ENCODE results near the gene SFXN5.
A peak's percentile ranks its signal among the peaks of the same experiment; 100 is the strongest.

The SFXN5 gene

GRCh38 chr2:72945450-72946019 is 126.0 kb downstream of the SFXN5 start:
- H4K20me1 ChIP-seq, result peaks cover 6% of the 10 kb centered on the region; the same call in 1 of the 2 replicates
- no peaks in the 10 kb centered on the region for H3K9me3 ChIP-seq
- no peak overlapping the region for H3K27ac ChIP-seq
- no peak overlapping the region for H3K4me3 ChIP-seq
- no peak for TF ChIP-seq Cebpa-rat (IDR thresholded peaks at IDR 0.05)
- no peaks in the 10 kb centered on the region for H3K27me3 ChIP-seq
- H3K4me2 ChIP-seq, result no peak overlapping the region
- no peak overlapping the region for H3K9ac ChIP-seq
- no peaks in the 10 kb centered on the region for H3K36me3 ChIP-seq
- H3K4me1 ChIP-seq, result peaks cover 54% of the 10 kb centered on the region

GRCh38 chr2:72944804-72945449 is 126.6 kb downstream of the SFXN5 start:
- Histone ChIP-seq H3K36me3 (no peaks in the 10 kb centered on the region), H3K27me3 (no peaks in the 10 kb centered on the region), H3K4me1 (peaks cover 60% of the 10 kb centered on the region), H3K4me2 (peak overlapping the region; percentile 40), H3K9me3 (no peaks in the 10 kb centered on the region), H3K27ac (0 out of 2 replicates have a peak overlapping the region, but pooled peaks have one; percentile 4), H4K20me1 (peaks cover 6% of the 10 kb centered on the region; the same call in 1 of the 2 replicates), H3K4me3 (no peak overlapping the region), H3K9ac (no peak overlapping the region)
- TF ChIP-seq Cebpa-rat (IDR thresholded peaks at IDR 0.05), result no peak

DNA sequence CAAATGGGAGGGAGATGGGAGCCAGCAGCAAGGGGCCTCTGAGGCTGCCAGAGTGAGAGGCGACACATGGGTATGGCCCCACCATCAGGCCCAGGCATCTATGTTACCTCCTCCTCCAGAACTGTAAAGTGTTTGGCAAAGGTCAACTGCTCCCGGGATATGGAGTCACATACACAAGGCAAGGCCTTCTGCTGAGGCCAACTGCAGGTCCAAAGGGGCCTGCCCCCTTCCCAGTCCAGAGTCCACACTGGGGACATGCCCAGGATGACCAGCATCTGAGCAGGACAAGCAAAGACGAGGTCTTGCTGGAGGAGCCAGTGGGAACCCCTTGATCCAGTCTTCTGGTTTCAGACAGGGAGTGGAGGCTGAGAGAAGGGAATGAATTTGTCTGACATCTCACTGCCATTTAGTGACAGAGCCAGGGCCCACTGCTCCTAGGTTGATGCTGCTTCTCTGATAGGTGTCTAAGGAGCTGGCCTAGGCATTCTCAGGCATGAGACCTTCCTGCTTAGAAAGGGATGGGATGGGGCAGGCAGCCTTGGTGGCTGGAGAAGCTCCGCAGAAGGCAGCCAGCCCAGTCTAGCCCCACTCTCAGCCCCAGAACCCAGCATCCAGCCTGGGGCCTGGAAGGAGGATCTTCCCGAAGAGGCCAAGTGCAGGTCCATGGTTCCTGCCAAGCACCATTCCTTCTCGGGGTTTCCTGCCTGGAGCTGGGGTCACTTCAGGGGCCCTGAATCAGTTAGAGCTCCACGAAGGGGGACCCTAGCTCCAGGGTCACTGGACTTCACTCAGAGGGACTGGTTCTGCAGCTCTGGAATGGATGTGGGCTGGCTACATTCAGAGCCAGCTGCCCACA is 127.7 kb downstream of the SFXN5 start:
- Histone ChIP-seq H3K27ac (0 out of 2 replicates have a peak overlapping the region, but pooled peaks have one; percentile 18), H3K4me2 (peak overlapping the region; percentile 91), H3K9ac (no peak overlapping the region), H4K20me1 (peaks cover 6% of the 10 kb centered on the region; the same call in 1 of the 2 replicates), H3K27me3 (no peaks in the 10 kb centered on the region), H3K4me3 (no peak overlapping the region), H3K36me3 (no peaks in the 10 kb centered on the region), H3K4me1 (peaks cover 67% of the 10 kb centered on the region), H3K9me3 (no peaks in the 10 kb centered on the region)
- no peak for TF ChIP-seq Cebpa-rat (IDR thresholded peaks at IDR 0.05)

- no peak overlapping the region for H3K4me3 ChIP-seq
- H3K27ac ChIP-seq, result 0 out of 2 replicates have a peak overlapping the region, but pooled peaks have one; percentile 26
- no peak for TF ChIP-seq Cebpa-rat (IDR thresholded peaks at IDR 0.05)
- peaks cover 6% of the 10 kb centered on the region; the same call in 1 of the 2 replicates for H4K20me1 ChIP-seq
- H3K9me3 ChIP-seq, result no peaks in the 10 kb centered on the region
- no peaks in the 10 kb centered on the region for H3K27me3 ChIP-seq
- no peak overlapping the region for H3K9ac ChIP-seq
- H3K4me2 ChIP-seq, result peak overlapping the region; percentile 91
- H3K36me3 ChIP-seq, result no peaks in the 10 kb centered on the region
- peaks cover 72% of the 10 kb centered on the region for H3K4me1 ChIP-seq
These were observed 128.6 kb downstream of the SFXN5 start for GRCh38 chr2:72942881-72943418.

DNA sequence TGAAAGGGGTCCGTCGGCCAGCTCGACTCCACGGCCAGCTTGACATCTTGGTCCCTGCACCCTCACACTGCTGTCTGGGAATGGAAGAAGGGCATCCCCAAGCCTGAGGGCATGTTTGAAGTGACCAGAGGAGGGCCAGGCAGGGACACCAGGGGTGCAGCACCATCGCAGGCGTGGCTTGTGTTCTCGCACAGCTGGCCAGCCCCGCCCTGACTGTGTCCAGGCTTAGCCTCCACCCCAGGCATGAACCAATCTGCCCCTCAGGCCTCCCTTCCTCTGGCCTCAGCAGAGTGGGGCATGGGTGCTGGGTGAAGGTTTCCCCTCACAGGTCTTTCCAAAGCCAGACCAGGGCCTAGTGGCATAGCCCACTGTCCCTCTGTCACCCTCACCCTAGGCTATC is 129.2 kb downstream of the SFXN5 start:
- peak overlapping the region; percentile 61; the same call in 1 of the 2 replicates for H3K27ac ChIP-seq
- H3K4me3 ChIP-seq, result no peak overlapping the region
- peaks cover 78% of the 10 kb centered on the region for H3K4me1 ChIP-seq
- H3K27me3 ChIP-seq, result no peaks in the 10 kb centered on the region
- TF ChIP-seq Cebpa-rat (IDR thresholded peaks at IDR 0.05), result no peak
- H3K4me2 ChIP-seq, result peak overlapping the region; percentile 91
- no peaks in the 10 kb centered on the region for H3K9me3 ChIP-seq
- H3K36me3 ChIP-seq, result no peaks in the 10 kb centered on the region
- H4K20me1 ChIP-seq, result peaks cover 6% of the 10 kb centered on the region; the same call in 1 of the 2 replicates
- 0 out of 2 replicates have a peak overlapping the region, but pooled peaks have one; percentile 27 for H3K9ac ChIP-seq

- peak overlapping the region; percentile 51 for H3K4me3 ChIP-seq
- H3K9me3 ChIP-seq, result no peaks in the 10 kb centered on the region
- peak overlapping the region; percentile 27; the same call in 1 of the 2 replicates for H3K9ac ChIP-seq
- peaks cover 6% of the 10 kb centered on the region; the same call in 1 of the 2 replicates for H4K20me1 ChIP-seq
- H3K4me2 ChIP-seq, result peak overlapping the region; percentile 91
- no peaks in the 10 kb centered on the region for H3K27me3 ChIP-seq
- TF ChIP-seq Cebpa-rat (IDR thresholded peaks at IDR 0.05), result no peak
- H3K4me1 ChIP-seq, result peaks cover 93% of the 10 kb centered on the region
- peak overlapping the region; percentile 61 for H3K27ac ChIP-seq
- no peaks in the 10 kb centered on the region for H3K36me3 ChIP-seq
These were observed 130.7 kb downstream of the SFXN5 start for GRCh38 chr2:72940786-72941185.

- Histone ChIP-seq H3K4me1 (peaks cover 98% of the 10 kb centered on the region), H3K9me3 (no peaks in the 10 kb centered on the region), H3K9ac (peak overlapping the region; percentile 27; the same call in 1 of the 2 replicates), H3K27ac (peak overlapping the region; percentile 61), H3K4me2 (peak overlapping the region; percentile 91), H3K27me3 (no peaks in the 10 kb centered on the region), H3K36me3 (no peaks in the 10 kb centered on the region), H3K4me3 (peak overlapping the region; percentile 51), H4K20me1 (peaks cover 6% of the 10 kb centered on the region; the same call in 1 of the 2 replicates)
- TF ChIP-seq Cebpa-rat (IDR thresholded peaks at IDR 0.05), result no peak
These were observed 131.2 kb downstream of the SFXN5 start for GRCh38 chr2:72940361-72940760.

GRCh38 chr2:72938455-72938854 is 133.1 kb downstream of the SFXN5 start:
- Histone ChIP-seq H4K20me1 (peaks cover 6% of the 10 kb centered on the region; the same call in 1 of the 2 replicates), H3K9me3 (no peaks in the 10 kb centered on the region), H3K4me1 (peaks cover 96% of the 10 kb centered on the region), H3K27me3 (no peaks in the 10 kb centered on the region), H3K4me2 (peak overlapping the region; percentile 91), H3K27ac (no peak overlapping the region), H3K4me3 (no peak overlapping the region), H3K36me3 (no peaks in the 10 kb centered on the region), H3K9ac (no peak overlapping the region)
- TF ChIP-seq Cebpa-rat (IDR thresholded peaks at IDR 0.05), result no peak

DNA sequence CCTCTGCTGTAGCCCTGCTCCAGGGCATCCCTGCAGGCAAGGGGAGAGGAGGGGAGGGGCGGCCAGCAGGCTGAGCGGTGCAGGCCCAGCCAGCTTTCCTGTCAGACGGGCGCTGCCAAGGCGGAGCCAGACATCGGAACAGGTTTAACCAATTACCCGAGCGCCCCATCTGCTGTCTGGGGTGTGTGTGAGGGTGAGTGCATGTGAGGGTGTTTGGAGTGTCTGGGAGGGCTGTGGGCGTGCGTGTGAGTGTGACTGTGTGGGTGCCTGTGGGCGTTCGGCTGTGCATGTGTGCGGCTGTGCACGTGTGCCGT is 134.2 kb downstream of the SFXN5 start:
- H3K4me2 ChIP-seq, result peak overlapping the region; percentile 91
- peaks cover 6% of the 10 kb centered on the region; the same call in 1 of the 2 replicates for H4K20me1 ChIP-seq
- H3K9ac ChIP-seq, result no peak overlapping the region
- H3K27ac ChIP-seq, result no peak overlapping the region
- H3K9me3 ChIP-seq, result no peaks in the 10 kb centered on the region
- H3K4me1 ChIP-seq, result peaks cover 96% of the 10 kb centered on the region
- no peak overlapping the region; the same call in 1 of the 2 replicates for H3K4me3 ChIP-seq
- H3K36me3 ChIP-seq, result no peaks in the 10 kb centered on the region
- no peak for TF ChIP-seq Cebpa-rat (IDR thresholded peaks at IDR 0.05)
- no peaks in the 10 kb centered on the region for H3K27me3 ChIP-seq
